HG02798 (cell line): ENCODE measurements around the gene RAP1GDS1.

ENCODE experiments used
- ATAC-seq: cut with Tn5 transposase; IDR thresholded peaks from one replicate; pipeline ENCODE4 v1.9.1; 2021; ENCODE audit warnings: mild to moderate bottlenecking; ENCODE audit not compliant: unreplicated experiment, poor library complexity

The RAP1GDS1 gene

GRCh38 chr4:98260579-98261404 lies at the start of gene RAP1GDS1:
Gene RAP1GDS1 (plus strand): TSS chr4:98261384. CDS start chr4:98261566, 182 bp downstream.
- ATAC-seq = peak; percentile 90

GRCh38 chr4:98222306-98222705 lies 38.9 kb upstream of the RAP1GDS1 start:
- ATAC-seq = no peak

- no peak for ATAC-seq
Measured at GRCh38 chr4:98226396-98226795, 34.8 kb upstream of the RAP1GDS1 start.

GRCh38 chr4:98230961-98231360 lies 30.2 kb upstream of the RAP1GDS1 start:
- no peak for ATAC-seq

GRCh38 chr4:98232202-98232601 lies 29.0 kb upstream of the RAP1GDS1 start:
- ATAC-seq = no peak

GRCh38 chr4:98237204-98237603 lies 24.0 kb upstream of the RAP1GDS1 start:
- no peak for ATAC-seq

- ATAC-seq = no peak
Measured at GRCh38 chr4:98242063-98242462, 19.1 kb upstream of the RAP1GDS1 start.

- no peak for ATAC-seq
Measured at GRCh38 chr4:98242538-98242937, 18.6 kb upstream of the RAP1GDS1 start.

GRCh38 chr4:98245226-98245625 lies 16.0 kb upstream of the RAP1GDS1 start:
- no peak for ATAC-seq

GRCh38 chr4:98248934-98249333 lies 12.2 kb upstream of the RAP1GDS1 start:
- ATAC-seq = peak; percentile 66

- no peak for ATAC-seq
Measured at GRCh38 chr4:98249831-98250230, 11.4 kb upstream of the RAP1GDS1 start.

GRCh38 chr4:98253499-98253898 lies 7.7 kb upstream of the RAP1GDS1 start:
- ATAC-seq = no peak

- peak; percentile 23 for ATAC-seq
Measured at GRCh38 chr4:98260047-98260578, 1.1 kb upstream of the RAP1GDS1 start.

GRCh38 chr4:98261405-98262291 lies 464 bp downstream of the RAP1GDS1 start:
- peak; percentile 14 for ATAC-seq

- ATAC-seq = no peak
Measured at GRCh38 chr4:98262431-98262830, 1.2 kb downstream of the RAP1GDS1 start.

GRCh38 chr4:98267498-98267897 lies 6.3 kb downstream of the RAP1GDS1 start:
- ATAC-seq = no peak

GRCh38 chr4:98275145-98275544 lies 14.0 kb downstream of the RAP1GDS1 start:
- no peak for ATAC-seq

GRCh38 chr4:98283219-98284189 lies 22.3 kb downstream of the RAP1GDS1 start:
- no peak for ATAC-seq

- ATAC-seq = no peak
Measured at GRCh38 chr4:98284640-98285046, 23.5 kb downstream of the RAP1GDS1 start.

- no peak for ATAC-seq
Measured at GRCh38 chr4:98285676-98286075, 24.5 kb downstream of the RAP1GDS1 start.
